T-helper 9 cell (primary cell): Measurements from ENCODE around the gene WDR74.
"Not testable (repeated sequence)": the region's sequence is repeated elsewhere in the genome, so short reads cannot be mapped to it uniquely, and the experiment has no call there.

Experiments used
- DNase-seq: peaks from one replicate; pipeline ENCODE4 v3.0.0-alpha.2; 2020

Gene WDR74

DNA sequence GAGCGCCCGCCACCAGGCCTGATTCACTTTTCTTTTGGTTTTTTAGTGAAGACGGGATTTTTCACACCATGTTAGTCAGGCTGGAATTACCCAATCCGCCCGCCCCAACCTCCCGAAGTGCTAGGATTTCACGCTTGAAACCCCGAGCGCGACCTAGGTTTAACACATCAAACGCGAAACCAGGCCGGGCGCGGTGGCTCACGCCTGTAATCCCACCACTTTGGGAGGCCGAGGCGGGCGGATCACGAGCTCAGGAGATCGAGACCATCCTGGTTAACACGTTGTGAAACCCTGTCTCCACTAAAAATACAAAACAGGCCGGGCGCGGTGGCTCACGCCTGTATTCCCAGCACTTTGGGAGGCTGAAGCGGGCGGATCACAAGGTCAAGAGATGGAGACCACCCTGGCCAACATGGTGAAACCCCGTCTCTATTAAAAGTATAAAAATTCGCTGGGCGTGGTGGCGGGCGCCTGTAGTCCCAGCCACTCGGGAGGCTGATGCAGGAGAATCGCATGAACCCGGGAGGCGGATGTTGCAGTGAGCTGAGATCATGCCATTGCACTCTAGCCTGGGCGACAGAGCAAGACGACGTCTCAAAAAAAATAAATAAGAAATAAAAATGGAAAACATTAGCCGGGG is 1.5 kb upstream of the WDR74 start:
- peak; percentile 72 for DNase-seq

GRCh38 chr11:62835336-62835735 is 4.1 kb downstream of the WDR74 start:
- DNase-seq: no peak

- DNase-seq: no peak
Measured at GRCh38 chr11:62832336-62833234, 6.8 kb downstream of the WDR74 start, which contains the start of gene TEX54. TSS of gene TEX54 (minus strand) at chr11:62832841.

DNA sequence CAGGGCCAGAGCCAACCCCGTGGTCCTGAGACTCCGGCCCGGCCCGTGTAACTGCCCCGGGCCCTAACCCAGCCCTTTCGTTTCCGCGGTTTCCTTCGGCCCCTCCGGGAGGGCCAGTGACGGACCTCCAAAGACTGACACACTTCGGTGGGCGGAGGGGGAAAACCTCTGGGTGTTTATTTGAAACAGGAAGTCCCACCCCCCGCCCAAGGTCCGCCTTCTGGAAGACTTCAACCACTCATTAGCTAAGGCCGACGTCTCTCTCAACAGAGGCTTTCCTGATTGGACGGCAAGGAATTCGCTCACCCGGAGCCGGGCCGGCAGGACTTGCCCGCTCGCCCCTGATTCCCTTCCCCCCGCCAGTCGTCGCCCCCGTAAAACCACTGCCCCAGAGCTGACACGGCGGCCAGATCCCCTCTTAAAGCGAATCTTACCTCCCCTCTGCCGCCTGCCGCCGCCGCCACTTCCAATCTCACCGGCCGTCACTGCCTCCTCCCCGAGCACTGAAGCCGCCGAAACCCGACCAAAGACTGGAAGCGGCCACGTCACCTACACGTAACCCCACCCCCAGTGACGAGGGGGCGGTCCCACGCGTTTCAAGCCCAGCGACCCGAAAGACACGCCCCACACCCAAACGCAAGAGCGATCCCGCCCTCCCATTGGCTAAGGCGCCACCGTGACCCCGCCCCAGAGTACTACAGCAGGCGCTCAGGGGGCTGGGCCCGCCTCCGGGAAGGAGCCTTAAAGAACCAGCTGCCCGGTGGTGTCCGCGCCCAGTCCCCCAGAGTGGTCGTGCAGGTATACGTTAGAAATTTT is 7.7 kb downstream of the WDR74 start, which contains the start of gene STX5:
STX5 (minus strand) TSS at position 532 of the 816 bp plus-strand sequence. CDS start 808 bp downstream, outside the sequence.
- peak; percentile 99 for DNase-seq

DNA sequence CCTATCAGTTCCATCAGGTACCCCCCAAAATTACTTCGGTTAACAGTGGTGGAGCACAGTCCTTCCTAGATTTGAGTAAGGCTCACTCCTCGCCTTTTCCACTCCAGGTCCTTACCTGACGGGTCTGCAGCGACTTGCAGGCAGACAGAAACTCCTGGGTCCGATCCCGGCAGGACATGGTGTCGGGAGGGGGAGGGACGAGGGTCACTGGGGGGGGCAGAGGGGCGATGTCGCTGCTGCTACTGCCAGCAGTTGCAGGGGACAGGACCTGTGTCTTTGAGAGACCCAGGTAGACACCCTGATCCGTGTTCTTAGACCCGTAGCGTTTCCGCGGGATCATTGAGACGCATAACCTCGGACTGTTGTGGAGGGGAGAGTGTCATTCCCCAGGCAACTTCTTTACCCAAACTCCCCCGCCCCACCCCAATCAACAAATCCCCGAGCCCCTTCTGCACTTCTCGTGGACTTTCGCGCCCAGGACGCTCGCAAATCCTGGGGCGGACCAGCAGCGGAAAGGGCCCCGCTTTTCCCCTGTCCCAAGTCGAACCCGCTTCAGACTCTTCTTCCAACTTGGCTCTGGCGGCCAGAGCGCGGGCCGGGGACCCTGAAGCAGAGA is 8.4 kb downstream of the WDR74 start:
- no peak for DNase-seq

GRCh38 chr11:62828130-62828529 is 11.3 kb downstream of the WDR74 start:
- DNase-seq: not testable (repeated sequence)

DNA sequence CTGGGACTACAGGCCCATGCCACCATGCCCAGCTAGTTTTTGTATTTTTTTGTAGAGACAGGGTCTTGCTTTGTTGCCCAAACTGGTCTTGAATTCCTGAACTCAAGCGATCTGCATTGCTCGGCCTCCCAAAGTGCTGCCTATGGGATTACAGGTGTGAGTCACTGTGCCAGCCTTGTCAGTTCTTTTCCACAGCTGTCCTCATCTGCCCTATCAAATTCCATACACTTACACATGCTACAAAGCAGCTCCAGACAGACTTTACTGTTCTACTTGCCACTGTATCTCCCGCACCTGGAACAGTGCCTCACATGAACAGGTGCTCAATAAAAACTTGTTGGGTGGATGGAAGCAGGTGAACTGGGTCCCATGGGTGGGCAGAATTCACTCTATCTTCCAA is 15.7 kb downstream of the WDR74 start:
- DNase-seq: no peak

DNA sequence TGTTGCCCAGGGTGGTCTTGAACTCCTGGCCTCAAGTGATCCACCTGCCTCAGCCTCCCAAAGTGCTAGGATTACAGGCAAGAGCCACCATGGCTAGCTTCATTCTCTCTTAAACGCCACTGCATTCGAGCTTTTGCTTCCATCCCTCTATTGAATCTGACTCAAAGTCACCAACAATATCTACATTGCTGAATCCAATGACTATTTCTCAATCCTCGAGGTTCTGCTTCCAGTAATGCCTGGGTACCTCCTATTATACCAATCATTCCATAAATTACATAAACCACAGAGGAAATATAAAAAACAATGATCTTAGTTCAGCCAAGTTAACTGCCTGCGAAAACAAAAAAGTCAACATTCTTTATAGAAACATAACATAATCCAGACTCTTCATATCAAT is 22.3 kb downstream of the WDR74 start:
- no peak for DNase-seq

- no peak for DNase-seq
Measured at GRCh38 chr11:62816557-62816956, 22.8 kb downstream of the WDR74 start.

- DNase-seq: no peak
Measured at GRCh38 chr11:62811659-62812058, 27.7 kb downstream of the WDR74 start.

DNA sequence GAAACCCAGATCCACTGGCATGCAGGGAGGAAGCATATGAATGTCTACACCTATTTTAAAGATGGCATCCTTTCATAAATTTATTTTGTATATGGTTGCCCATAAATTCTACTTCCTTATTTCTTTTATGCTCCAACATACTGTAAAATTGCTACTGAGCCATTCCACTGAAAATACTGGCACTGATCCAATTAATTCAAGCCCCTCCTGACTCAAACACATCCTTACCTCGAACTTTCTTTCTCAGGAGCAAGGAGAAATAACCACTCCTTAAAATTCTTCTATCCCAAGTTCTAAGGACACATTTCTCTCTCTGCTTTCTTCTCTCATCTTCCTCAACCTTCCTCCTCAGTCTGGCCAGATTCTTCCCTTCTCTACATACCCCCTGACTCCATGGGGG is 28.6 kb downstream of the WDR74 start:
- no peak for DNase-seq

DNA sequence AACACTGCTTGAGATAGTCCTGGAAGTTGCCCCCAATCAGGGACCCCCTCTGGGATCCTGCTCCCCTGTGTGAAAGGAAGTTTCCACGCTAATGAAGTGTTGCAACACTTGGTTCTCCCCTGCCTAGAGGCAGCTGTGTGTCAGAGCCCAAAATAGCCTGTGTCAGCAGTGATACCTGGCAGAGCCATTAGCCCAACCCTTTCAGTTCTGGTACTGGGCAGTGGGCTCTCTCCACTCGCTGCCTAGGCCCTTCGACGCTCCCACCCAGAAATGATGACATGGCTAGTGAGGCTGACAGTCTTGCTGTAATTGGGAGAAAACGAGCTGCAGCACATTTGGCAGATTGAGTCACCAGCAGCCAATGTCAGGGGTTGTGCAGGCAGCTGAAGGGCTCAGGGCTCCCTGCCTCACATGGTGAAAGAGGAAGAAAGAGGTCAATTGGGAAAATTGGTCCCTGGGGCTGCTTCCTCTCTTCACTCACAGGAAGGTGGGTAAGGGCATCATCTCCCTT is 32.7 kb downstream of the WDR74 start:
- DNase-seq: no peak

GRCh38 chr11:62805961-62806441 is 33.4 kb downstream of the WDR74 start:
- DNase-seq: no peak

DNA sequence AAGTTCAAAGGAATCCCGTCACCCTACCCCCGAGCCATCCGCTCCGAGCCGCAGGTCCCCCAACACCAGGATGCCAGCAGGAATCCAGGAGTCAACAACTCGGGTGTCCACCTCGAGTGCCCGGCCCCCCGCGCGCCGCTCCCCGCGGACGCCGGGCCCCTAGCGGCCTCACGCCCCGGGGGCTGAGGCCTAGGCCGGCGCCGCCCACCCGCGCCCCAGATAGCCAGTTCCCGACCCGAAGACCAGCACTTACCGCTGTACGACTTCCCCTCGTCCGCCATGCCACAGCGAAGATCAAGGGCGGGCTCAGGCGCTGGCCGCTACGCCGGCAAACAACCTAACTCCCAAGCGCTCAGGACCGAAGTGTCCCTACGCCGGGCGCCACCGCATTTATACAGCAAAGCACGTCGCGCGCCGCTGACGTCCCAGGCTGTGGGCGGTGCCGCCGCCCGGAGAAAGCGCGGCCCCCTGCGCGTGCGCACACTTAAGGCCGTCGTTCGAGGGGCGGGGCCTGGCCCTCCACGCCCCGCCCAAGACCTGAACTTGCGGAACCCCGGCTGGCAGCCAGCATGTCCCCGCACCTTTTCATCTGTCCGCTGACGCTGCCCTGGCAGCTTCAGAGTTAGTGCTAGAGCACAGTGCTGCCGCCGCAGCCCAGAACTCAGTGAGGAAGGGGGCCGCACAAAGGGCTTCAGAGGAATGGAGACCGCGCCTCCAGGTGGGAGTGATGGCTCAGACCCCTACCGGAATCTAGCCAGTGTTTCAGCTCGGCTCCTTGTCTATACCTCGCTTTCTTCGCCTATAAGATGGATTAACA is 34.1 kb downstream of the WDR74 start, which contains the start of gene NXF1:
NXF1 (minus strand) TSS at position 365 of the 817 bp plus-strand sequence; CDS start at position 281, 84 bp downstream.
- DNase-seq: peak; percentile 96

DNA sequence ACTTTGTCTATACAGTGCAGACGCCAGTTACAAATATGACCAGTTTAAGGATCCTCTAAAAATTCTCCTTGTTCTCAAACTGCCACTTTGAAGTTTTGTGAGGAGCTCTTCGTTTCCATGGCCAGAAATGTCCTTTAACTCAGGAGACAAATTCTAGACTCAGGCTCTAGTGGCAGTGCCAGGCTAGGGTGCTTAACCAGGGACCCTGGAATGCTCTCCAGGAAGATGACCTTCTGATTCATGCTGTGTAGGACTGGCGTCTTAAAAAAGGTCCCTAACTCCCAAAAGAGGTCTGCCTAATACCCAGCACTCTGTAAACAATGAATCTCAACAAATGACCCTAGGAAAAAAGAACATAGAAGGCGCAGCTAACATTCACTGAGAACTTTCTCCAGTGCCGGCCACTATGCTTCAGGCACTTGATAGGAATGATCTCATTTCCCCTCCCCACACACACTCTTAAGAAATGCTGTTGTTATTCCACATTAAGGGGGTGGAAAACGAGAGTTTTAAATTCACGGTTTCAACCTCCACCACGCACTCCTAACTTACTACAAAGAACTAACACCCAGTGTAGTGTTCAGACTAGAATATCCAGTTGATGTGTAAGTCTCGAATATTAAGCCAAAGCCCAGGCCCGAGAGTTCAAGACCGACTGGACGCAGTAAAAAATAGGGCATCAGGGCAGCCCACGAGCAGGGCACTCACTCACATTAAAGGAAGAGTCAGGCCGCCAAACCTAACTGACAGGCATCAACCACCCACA is 34.9 kb downstream of the WDR74 start:
- no peak for DNase-seq

DNA sequence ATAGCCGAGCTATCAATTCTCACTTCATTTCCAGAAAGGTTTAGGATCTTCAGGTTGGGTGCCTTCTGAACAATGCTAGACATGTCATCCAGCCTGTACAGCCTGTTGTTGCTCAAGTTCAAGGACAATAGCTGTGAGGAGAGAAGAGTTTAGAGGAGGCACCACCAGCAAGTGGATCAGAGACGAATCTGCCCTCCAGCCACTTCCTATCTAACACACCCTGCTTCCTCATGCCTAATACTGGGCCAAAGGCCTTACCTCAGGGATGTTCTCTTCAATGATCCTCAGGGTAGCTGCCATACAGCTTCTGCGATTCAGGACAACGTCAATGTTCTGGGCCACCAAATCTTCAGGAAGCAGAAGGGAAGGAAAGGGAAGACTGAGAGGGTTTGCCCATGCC is 38.3 kb downstream of the WDR74 start:
- DNase-seq: no peak

- DNase-seq: no peak
Measured at GRCh38 chr11:62799486-62799885, 39.9 kb downstream of the WDR74 start.

- DNase-seq: no peak
Measured at GRCh38 chr11:62796281-62796680, 43.1 kb downstream of the WDR74 start.

- DNase-seq: no peak
Measured at GRCh38 chr11:62794201-62794775, 45.1 kb downstream of the WDR74 start.

GRCh38 chr11:62792202-62792575 is 47.2 kb downstream of the WDR74 start:
- DNase-seq: no peak
